Spleen (tissue), 7 donors: ENCODE results near the gene COPB1.

Experiments
- CTCF ChIP-seq, 11 experiments: fragments of 200-600 bp in 7 of 11; fragments of 450-650 bp in 4 of 11; sonication (generic) in 4 of 11; IDR thresholded peaks in 8 of 11; conservative IDR thresholded peaks in 3 of 11; 1 replicate in 7 of 11; 2 replicates in 4 of 11; pipeline versions ENCODE4 v1.4.0 to v1.8.0; 2016 to 2021; ENCODE audit warnings: antibody characterized with exemption in 11 of 11, inconsistent platforms in 4 of 11, mild to moderate bottlenecking in 1 of 11
- POLR2A ChIP-seq, 3 donors: fragments of 450-650 bp; IDR thresholded peaks; one replicate each; pipeline ENCODE4 v1.5.1; 2017; ENCODE audit warnings: antibody characterized with exemption in 3 of 3, mild to moderate bottlenecking in 1 of 3
- POLR2AphosphoS5 ChIP-seq, 3 donors: sonication (generic); formaldehyde crosslinking; IDR thresholded peaks; one replicate each; pipeline ENCODE4 v1.5.1; 2017; ENCODE audit warnings: antibody characterized with exemption in 3 of 3
- donor health status: DM: no; HTN: no; CAD: no; lungs with moderate emphysema.
- donor health status: DM: no; HTN: no; CAD: no.
- donor health status: DM: no; HTN: no; CAD: no.

DNA sequence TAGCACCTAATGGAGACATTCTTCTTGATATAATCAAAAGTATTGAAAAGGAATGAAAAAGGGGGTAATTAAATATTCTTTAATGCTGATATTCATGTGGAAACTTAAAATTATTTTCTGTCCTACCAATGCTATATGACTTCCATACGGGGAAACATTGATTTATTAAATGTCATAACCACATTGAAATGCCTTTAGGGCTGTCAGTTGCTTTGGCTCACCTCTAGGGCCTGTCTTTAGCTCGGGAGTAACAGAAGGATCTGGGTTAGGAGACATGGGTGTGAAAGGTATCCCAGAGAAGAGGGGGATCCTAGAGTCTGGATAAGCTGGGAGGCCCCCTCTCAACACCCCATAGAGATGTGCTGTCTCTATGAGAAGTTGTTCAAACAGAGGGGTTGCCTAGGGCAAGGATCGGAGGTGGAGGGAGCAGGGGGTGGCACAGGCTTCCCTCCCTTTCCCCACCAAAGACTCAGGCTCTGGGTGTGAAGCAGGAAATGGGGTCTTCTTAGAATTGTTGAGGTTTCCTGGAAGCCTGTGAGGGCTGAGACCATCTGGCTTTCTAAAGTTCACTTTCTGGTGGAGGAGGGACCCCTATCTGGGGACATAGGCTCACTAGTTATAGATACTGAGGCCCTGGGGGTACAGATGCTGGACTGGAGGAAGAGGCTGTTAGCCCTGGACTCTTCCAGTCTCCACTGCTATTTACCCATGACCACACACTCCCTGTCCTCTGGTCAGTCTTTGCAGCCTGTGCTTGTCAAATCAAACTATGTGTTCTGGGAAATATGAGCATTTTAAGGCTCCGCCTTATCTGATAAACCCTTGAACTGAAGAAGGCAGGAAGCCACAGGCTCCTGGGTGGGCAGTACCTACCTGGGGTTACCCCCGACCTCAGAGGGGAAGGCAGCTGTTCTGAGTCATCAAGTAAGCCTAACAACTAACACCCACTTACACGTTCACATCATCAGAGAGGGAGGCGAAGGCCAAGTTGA is 84.8 kb downstream of the COPB1 start:
- TF ChIP-seq POLR2A (IDR thresholded peaks at IDR 0.05) (no peak), CTCF (IDR thresholded peaks at IDR 0.05 in 8 of 11, conservative IDR thresholded peaks at IDR 0.05 in 3 of 11) (no peak), POLR2AphosphoS5 (IDR thresholded peaks at IDR 0.05) (no peak)
